SH-SY5Y (cell line): ENCODE data around the gene KIAA1958.

ENCODE experiments used
- GATA2 ChIP-seq: IDR thresholded peaks from 2 replicates; pipeline ENCODE4 v1.6.1; 2011; ENCODE audit warnings: mild to moderate bottlenecking, low read depth, low read length
- GATA3 ChIP-seq: IDR thresholded peaks from 2 replicates; pipeline ENCODE4 v1.6.1; 2011; ENCODE audit warnings: low read depth, mild to moderate bottlenecking, low read length, moderate library complexity

DNA sequence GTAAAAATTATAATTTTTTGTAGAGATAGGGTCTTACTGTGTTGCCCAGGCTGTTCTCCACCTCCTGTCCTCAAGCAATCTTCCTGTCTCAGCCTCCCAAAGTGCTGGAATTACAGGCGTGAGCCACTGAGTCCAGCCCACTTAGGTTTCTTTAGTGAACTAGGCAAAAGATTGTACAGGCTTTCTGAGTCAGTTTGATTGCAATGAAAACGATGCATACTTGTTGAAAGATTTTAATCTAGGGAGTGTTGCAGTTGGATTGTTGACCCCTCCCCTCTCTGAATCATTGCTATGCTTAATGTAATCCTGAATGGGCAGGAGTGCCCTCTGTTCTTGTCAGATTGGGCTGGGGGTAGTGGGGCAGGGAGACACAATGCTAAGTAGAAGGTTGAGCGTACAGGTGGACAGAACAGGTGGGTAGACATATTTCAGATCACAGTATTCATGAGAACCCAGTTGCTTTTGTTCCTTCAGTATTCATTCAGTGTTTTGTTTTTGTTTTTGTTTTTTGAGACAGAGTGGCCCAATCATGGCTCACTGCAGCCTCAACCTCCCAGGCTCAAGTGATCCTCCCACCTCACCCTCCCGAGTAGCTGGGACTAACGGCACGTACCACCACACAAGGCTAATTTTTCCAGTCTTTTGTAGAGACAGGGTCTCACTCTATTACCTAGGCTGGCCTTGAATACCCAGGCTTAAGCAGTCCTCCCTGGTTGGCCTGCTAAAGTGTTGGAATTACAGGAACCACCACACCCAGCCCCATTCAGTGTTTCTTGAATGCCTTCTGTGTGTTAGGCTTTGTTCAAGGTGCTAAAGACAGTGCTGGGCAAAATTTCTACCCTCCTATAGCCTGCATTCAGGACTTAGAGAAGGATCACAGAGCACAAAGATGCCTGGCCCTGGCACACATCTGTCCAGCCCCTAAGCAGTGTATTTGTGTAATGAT, 70.1 kb downstream of the KIAA1958 start:
- TF ChIP-seq GATA3 (no peak), GATA2 (no peak)
